Bone marrow (tissue), 2 donors: ENCODE measurements around the gene TAS2R41.

ENCODE experiments used
- DNase-seq, 2 donors: peaks; one replicate each; lab custom pipeline; 2025; lab: John Stamatoyannopoulos, UW

Gene TAS2R41, protein sequence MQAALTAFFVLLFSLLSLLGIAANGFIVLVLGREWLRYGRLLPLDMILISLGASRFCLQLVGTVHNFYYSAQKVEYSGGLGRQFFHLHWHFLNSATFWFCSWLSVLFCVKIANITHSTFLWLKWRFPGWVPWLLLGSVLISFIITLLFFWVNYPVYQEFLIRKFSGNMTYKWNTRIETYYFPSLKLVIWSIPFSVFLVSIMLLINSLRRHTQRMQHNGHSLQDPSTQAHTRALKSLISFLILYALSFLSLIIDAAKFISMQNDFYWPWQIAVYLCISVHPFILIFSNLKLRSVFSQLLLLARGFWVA

DNA sequence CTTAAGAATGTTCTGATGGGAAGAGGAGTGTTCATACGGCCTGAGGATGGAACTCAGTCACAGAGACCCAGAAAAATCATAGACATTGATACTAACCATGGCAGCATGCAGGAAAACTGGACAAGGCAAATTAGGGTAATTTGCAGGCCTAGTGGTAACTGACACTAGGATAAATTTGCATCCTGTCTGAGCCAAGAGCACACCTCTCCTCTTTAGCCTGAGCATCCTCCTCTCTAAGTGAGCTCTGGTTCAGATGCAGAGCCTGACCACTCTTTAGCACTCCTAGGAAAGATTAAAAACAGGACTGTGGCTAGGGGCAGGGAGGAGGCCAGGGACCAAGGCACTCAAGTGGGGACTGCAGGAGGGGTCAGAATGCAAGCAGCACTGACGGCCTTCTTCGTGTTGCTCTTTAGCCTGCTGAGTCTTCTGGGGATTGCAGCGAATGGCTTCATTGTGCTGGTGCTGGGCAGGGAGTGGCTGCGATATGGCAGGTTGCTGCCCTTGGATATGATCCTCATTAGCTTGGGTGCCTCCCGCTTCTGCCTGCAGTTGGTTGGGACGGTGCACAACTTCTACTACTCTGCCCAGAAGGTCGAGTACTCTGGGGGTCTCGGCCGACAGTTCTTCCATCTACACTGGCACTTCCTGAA is at the start of gene TAS2R41:
TSS of gene TAS2R41 (plus strand) at position 373 of the 650 bp plus-strand sequence. CDS start at position 373, 0 bp downstream.
- no peak for DNase-seq

- DNase-seq, result peak in 1 of 2 donors; percentile 12
These were observed 47.6 kb upstream of the TAS2R41 start for GRCh38 chr7:143429770-143430698.

- DNase-seq, result no peak
These were observed 46.6 kb upstream of the TAS2R41 start for GRCh38 chr7:143431109-143431508.

DNA sequence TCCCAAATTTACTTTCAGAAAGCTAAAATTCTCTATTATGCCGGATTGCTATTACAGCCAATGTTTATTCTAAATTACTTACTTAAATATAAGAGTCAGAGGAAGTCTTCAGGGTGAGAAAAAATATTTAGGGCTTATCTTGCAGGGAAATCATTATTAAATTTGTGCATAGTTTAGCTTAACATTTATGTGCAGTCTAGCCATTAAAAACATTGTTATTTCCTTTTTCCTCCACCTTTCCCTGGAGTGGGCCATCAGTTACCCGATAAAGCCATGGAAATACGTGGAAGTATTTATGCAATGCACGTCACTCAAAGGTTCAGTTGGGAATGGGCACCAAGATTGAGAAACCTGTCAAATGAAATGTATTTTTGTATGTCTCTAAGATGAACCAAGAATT is 43.9 kb upstream of the TAS2R41 start:
- no peak for DNase-seq

DNA sequence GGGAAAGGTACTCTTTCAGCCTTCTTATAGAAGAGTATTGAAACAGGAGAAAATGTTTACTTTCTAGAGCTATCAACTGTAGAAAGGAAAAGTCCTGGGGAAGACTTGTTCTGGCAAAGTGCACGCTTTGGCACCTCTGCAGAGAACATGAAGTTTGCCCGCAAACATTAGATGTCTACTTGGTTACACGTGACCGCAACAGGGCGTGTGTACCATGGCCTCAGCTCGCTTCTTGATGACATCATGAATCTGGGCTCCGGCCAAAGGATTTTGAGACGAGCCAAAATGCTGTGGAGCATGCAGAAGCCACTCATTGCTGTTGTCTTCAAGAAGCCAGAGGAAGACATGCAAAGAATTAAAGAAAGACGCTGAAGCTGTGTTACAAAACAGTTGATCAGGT is 43.0 kb upstream of the TAS2R41 start:
- no peak for DNase-seq

GRCh38 chr7:143435266-143435665 is 42.4 kb upstream of the TAS2R41 start:
- DNase-seq, result no peak

DNA sequence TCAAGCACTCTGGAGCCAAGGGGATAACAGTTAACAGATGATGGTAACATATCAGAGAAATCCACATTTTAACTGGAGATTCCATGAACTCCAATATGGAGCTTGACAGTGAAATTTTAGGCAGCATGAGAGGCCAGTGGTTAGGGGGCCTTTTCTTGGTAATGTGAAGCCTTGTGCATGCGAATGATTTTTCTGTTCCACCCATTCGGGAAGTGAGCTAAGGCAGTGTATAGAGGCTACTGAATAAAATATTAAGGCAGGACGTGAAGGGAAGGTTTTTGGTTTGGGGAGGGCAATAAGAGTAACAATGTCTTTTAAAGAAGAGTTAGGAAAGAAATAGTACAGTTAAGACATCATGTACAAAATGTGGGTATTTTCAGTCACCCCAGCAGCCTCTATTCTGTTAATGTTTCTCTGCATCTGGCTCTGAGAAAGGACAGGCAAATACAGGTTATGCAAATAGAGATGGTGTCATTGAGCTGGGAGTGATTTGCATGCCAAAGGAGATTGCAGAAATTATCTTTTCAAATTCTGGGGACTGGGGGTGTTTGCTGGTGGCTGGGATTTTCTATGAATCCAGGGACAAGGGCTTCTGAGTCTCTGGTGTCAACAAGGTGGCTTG is 41.2 kb upstream of the TAS2R41 start:
- no peak for DNase-seq

- DNase-seq, result no peak
These were observed 40.1 kb upstream of the TAS2R41 start for GRCh38 chr7:143437578-143437977.

DNA sequence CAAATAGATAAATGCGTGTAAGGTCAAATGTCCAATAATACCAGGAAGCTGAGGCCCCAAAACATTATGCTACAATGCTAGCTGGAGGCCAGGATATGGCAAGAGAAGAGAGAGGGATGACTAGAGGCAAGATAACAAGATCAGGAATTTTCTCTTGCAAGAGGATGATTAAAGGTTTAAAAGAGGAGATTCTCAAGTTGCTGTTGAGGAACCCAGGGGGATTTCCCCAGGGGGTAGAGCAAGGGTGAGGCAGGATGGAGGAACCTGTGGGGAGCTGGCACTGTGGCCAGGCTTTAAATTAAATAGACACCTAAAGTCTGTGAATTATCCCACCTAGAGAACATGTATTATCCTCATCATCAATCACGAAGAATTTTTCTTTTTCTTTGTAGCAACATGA is 37.8 kb upstream of the TAS2R41 start:
- no peak for DNase-seq

DNA sequence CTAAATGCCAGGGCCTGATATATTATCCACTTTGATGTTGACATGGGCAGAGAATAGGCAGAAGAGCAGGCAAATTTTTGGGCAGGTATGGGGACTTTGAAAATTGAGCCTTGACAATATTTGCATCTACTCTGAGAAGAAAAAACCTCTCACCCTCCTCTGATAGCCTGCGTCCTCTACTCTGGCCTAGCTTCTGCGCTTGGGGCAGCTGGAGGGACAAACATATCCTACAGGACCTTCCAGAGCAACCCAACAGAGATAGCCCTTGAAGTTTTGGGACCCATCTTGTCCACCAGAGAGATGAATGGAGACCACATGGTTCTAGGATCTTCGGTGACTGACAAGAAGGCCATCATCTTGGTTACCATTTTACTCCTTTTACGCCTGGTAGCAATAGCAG is 34.5 kb upstream of the TAS2R41 start, which contains the start of gene TAS2R60:
TSS of gene TAS2R60 (plus strand) at position 301 of the 400 bp plus-strand sequence. CDS start at position 301, 0 bp downstream.
- DNase-seq, result no peak

DNA sequence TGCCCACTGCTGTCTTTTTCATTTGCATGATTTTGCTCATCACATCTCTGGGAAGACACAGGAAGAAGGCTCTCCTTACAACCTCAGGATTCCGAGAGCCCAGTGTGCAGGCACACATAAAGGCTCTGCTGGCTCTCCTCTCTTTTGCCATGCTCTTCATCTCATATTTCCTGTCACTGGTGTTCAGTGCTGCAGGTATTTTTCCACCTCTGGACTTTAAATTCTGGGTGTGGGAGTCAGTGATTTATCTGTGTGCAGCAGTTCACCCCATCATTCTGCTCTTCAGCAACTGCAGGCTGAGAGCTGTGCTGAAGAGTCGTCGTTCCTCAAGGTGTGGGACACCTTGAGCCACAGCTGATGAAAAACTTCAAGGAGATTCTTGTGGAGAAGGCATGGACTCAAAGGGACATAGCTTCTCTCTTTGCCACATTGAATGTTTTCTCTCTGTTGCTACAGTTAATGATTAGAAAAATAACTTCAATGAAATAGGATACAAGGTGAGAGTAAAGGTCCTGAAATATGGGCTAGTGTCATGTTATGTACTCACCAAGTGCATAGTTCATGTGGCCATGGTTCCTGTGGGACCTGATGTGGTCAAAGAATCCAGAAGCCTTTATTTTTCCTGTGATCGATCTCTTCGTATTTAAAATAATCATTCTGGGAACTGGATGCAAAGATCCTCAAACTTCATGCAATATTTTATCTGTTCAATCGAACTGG is 33.5 kb upstream of the TAS2R41 start:
- no peak for DNase-seq

GRCh38 chr7:143444785-143445184 is 32.9 kb upstream of the TAS2R41 start:
- DNase-seq, result no peak

- no peak for DNase-seq
These were observed 30.2 kb upstream of the TAS2R41 start for GRCh38 chr7:143447466-143447865.

GRCh38 chr7:143448429-143448828 is 29.2 kb upstream of the TAS2R41 start:
- no peak for DNase-seq

DNA sequence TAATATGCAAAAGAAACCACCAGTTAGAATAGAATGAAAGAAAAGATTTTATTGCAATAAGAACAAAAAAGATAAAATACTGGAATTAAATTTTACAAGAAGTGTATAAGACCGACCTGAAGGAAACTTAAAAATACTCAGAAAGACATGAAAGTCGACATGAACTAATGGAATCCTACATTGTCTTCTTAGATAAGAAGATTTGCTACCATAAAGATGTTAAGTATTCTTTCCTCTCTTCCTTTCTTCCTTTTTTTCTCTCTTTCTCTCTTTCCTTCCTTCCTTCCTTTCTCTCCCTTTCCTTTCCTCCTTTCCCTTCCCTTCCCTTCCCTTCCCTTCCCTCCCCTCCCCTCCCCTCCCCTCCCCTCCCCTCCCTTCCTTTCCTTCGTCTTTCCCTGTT is 27.9 kb upstream of the TAS2R41 start:
- DNase-seq, result no peak

GRCh38 chr7:143451122-143451521 is 26.6 kb upstream of the TAS2R41 start:
- DNase-seq, result no peak

GRCh38 chr7:143451746-143452145 is 25.9 kb upstream of the TAS2R41 start:
- no peak for DNase-seq

GRCh38 chr7:143452495-143452894 is 25.2 kb upstream of the TAS2R41 start:
- no peak for DNase-seq

GRCh38 chr7:143454091-143454680 is 23.5 kb upstream of the TAS2R41 start:
- no peak for DNase-seq

GRCh38 chr7:143455491-143455890 is 22.2 kb upstream of the TAS2R41 start:
- DNase-seq, result no peak

GRCh38 chr7:143455942-143456341 is 21.7 kb upstream of the TAS2R41 start:
- DNase-seq, result no peak
